Breast epithelium (tissue), 4 donors: ENCODE data around the gene HLA-F. TPM values are rescaled to one million over a fixed set of nuclear protein-coding genes. Genes with fewer than 3 reads are reported as not detected.
A peak's percentile ranks its signal among the peaks of the same experiment; 100 is the strongest.

Experiments used
- DNase-seq, 2 donors: peaks; one replicate each; pipeline ENCODE4 v3.0.0-alpha.2; 2019; ENCODE audit warnings: low spot score in 2 of 2
- H3K27ac ChIP-seq, 2 donors: fragments of 200-600 bp; sonication (generic) in 1 of 2; one replicate each; pipeline ENCODE4 v1.5.1; 2016 to 2019; ENCODE audit warnings: mild to moderate bottlenecking in 1 of 2
- H3K27me3 ChIP-seq, 2 donors: fragments of 200-600 bp; sonication (generic) in 1 of 2; one replicate each; pipeline versions ENCODE4 v1.5.1 to v1.6.0; 2017 to 2019; ENCODE audit warnings: control low read depth in 1 of 2, mild to moderate bottlenecking in 1 of 2
- H3K36me3 ChIP-seq: fragments of 200-600 bp; one replicate; pipeline ENCODE4 v1.5.1; 2019
- H3K4me1 ChIP-seq, 2 donors: fragments of 200-600 bp; sonication (generic); one replicate each; pipeline ENCODE4 v1.5.1; 2016 to 2019; ENCODE audit warnings: control low read depth in 1 of 2
- H3K4me3 ChIP-seq, 3 donors: fragments of 200-600 bp; sonication (generic); 1 replicate in 2 of 3; 2 replicates in 1 of 3; pipeline ENCODE4 v1.5.1; 2016 to 2019; ENCODE audit warnings: mild to moderate bottlenecking in 3 of 3, moderate library complexity in 2 of 3
- H3K9me3 ChIP-seq, 2 donors: fragments of 200-600 bp; sonication (generic) in 1 of 2; one replicate each; pipeline ENCODE4 v1.5.1; 2016 to 2019; ENCODE audit warnings: control low read depth in 1 of 2
- POLR2A ChIP-seq: fragments of 450-650 bp; IDR thresholded peaks from one replicate; pipeline ENCODE4 v1.6.1; 2016; ENCODE audit warnings: antibody characterized with exemption, mild to moderate bottlenecking, moderate library complexity
- POLR2AphosphoS5 ChIP-seq, 3 donors: sonication (generic); formaldehyde crosslinking; IDR thresholded peaks; one replicate each; pipeline ENCODE4 v1.6.1; 2017; ENCODE audit warnings: antibody characterized with exemption in 3 of 3
- intact Hi-C: fragments of 100-400 bp; cut with DNase I; formaldehyde crosslinking; loops from one replicate; pipeline ENCODE4 v1.15.1; 2023; ENCODE audit warnings: low total_unique reads
- total RNA-seq, 3 donors: library from RNA; depleted of rRNA; stranded (reverse); fragments of >200 nt; gene quantifications; one replicate each; pipeline ENCODE4 v1.1.0, GENCODE V29; 2016
- TF ChIP-seq, protein P1 (sequence below), 3 donors: fragments of 450-650 bp; IDR thresholded peaks; one replicate each; pipeline ENCODE4 v1.5.1; 2016 to 2017; ENCODE audit warnings: antibody characterized with exemption in 3 of 3, mild to moderate bottlenecking in 3 of 3, moderate library complexity in 3 of 3

Gene HLA-F
- total RNA-seq, 3 donors from 2014 or later, result 58.6 to 93.7 (median 64.1) TPM

DNA sequence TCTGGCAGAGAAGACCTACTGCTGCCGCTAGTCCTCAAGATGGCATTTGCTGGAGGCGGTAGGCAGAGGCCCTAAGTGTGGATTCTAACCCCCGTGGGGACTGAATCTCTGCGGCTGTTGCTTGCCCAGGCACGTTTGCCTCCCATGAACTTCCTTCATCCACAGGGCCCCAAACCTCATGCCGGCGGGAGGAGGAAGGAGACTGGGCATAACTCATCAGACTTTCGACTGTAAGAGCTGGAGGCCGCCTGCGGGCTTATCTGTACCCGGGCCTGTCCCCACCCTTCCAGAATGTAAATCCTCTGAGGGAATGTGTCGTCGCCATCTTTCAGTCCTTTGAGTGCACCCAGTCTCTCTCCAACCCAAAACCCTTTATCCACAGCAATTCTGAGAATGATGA is 43.3 kb upstream of the HLA-F start:
- Histone ChIP-seq H3K4me1 (no peaks in the 10 kb centered on the region), H3K9me3 (no peaks in the 10 kb centered on the region), H3K36me3 (no peaks in the 10 kb centered on the region), H3K27me3 (no peaks in the 10 kb centered on the region), H3K27ac (peak overlapping the region in 1 of 2 donors; percentile 69), H3K4me3 (peak overlapping the region in 1 of 3 donors; percentile 54)
- no peak for TF ChIP-seq POLR2AphosphoS5 (IDR thresholded peaks at IDR 0.05)
- no peak for TF ChIP-seq POLR2A
- TF ChIP-seq, protein P1, sequence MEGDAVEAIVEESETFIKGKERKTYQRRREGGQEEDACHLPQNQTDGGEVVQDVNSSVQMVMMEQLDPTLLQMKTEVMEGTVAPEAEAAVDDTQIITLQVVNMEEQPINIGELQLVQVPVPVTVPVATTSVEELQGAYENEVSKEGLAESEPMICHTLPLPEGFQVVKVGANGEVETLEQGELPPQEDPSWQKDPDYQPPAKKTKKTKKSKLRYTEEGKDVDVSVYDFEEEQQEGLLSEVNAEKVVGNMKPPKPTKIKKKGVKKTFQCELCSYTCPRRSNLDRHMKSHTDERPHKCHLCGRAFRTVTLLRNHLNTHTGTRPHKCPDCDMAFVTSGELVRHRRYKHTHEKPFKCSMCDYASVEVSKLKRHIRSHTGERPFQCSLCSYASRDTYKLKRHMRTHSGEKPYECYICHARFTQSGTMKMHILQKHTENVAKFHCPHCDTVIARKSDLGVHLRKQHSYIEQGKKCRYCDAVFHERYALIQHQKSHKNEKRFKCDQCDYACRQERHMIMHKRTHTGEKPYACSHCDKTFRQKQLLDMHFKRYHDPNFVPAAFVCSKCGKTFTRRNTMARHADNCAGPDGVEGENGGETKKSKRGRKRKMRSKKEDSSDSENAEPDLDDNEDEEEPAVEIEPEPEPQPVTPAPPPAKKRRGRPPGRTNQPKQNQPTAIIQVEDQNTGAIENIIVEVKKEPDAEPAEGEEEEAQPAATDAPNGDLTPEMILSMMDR (IDR thresholded peaks at IDR 0.05), result no peak
- DNase-seq, result no peak
- intact Hi-C loops, result no loop called here

DNA sequence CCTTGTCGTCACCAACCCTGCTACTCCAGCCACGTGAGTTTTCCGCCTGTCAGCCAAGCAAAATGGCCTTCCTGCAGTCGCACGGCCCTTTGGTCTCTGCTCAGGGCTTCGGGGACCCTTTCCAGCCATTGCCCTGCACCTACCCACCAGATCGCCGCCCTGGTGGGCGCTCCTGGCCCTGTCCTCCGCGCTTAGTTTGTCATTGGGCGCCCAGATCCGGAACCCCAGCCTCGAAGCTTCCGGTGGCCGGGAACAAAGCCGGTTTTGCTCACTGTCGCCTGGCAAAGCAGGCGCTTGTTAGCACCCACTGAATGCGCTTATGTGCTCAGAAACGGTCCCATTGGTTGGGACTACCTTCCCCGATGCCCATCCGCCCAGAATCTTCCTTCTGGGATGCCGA is 42.8 kb upstream of the HLA-F start:
- TF ChIP-seq, protein P1 (IDR thresholded peaks at IDR 0.05), result no peak
- TF ChIP-seq POLR2AphosphoS5 (IDR thresholded peaks at IDR 0.05) (no peak), POLR2A (no peak)
- no peaks in the 10 kb centered on the region for H3K4me1 ChIP-seq
- H3K36me3 ChIP-seq, result no peaks in the 10 kb centered on the region
- peak overlapping the region in 1 of 3 donors; percentile 54 for H3K4me3 ChIP-seq
- no peaks in the 10 kb centered on the region for H3K27me3 ChIP-seq
- H3K9me3 ChIP-seq, result no peaks in the 10 kb centered on the region
- H3K27ac ChIP-seq, result peak overlapping the region in 1 of 2 donors; percentile 69
- intact Hi-C loops, result no loop called here
- DNase-seq, result no peak

DNA sequence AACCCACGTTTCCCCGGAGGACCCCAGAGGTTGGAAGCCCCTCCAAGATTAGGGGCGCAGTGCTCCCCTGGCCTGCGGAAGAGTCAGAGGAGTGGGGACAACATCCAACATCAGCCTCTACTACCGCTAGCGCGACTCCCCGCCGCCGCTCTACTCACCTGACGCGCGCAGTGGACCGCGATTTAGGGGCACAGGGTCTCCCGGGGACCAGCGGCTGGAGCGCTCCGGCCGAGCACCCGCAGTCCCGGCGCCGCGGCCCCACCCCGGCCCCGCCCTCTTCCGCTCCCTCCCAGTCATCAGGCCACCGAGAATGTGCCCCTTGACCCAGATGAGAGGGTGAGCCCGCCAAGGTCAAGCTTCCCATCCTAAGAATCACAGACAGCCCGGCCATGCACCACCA is 42.3 kb upstream of the HLA-F start, which contains the start of gene ZFP57:
Gene ZFP57, minus strand, starts transcription at position 249 of the 400 bp plus-strand sequence. CDS start 4,149 bp downstream, outside the sequence.
- Histone ChIP-seq H3K9me3 (no peaks in the 10 kb centered on the region), H3K27ac (peak within 1 kb of the TSS in 1 of 2 donors; percentile 69), H3K27me3 (no peaks in the 10 kb centered on the region), H3K4me1 (no peaks in the 10 kb centered on the region), H3K4me3 (peak within 1 kb of the TSS in 1 of 3 donors; percentile 54), H3K36me3 (no peaks in the 10 kb centered on the region)
- no peak for DNase-seq
- TF ChIP-seq, protein P1 (IDR thresholded peaks at IDR 0.05), result no peak
- TF ChIP-seq POLR2A (no peak), POLR2AphosphoS5 (IDR thresholded peaks at IDR 0.05) (no peak)
- intact Hi-C loops, result no loop called here

DNA sequence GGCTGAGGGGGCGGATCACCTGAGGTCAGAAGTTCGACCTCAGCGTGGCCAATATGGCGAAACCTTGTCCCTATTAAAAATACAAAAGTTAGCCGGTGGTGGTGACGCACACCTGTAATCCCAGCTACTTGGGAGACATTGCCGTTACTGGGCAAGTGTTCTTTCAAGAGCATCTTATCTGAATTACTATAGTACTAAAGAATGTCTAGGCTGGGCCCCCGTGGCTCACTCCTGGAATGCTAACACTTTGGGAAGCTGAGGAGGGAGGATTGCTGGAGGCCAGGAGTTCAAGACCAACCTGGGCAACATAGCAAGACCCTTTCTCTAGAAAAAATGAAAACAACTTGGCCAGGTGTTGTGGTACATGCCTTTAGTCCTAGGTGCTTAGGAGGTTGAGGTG is 41.4 kb upstream of the HLA-F start:
- intact Hi-C loops, result no loop called here
- Histone ChIP-seq H3K27me3 (no peaks in the 10 kb centered on the region), H3K36me3 (no peaks in the 10 kb centered on the region), H3K27ac (no peak overlapping the region), H3K9me3 (no peaks in the 10 kb centered on the region), H3K4me3 (no peak overlapping the region), H3K4me1 (no peaks in the 10 kb centered on the region)
- TF ChIP-seq POLR2AphosphoS5 (IDR thresholded peaks at IDR 0.05) (no peak), POLR2A (no peak)
- TF ChIP-seq, protein P1 (IDR thresholded peaks at IDR 0.05), result no peak
- no peak for DNase-seq

DNA sequence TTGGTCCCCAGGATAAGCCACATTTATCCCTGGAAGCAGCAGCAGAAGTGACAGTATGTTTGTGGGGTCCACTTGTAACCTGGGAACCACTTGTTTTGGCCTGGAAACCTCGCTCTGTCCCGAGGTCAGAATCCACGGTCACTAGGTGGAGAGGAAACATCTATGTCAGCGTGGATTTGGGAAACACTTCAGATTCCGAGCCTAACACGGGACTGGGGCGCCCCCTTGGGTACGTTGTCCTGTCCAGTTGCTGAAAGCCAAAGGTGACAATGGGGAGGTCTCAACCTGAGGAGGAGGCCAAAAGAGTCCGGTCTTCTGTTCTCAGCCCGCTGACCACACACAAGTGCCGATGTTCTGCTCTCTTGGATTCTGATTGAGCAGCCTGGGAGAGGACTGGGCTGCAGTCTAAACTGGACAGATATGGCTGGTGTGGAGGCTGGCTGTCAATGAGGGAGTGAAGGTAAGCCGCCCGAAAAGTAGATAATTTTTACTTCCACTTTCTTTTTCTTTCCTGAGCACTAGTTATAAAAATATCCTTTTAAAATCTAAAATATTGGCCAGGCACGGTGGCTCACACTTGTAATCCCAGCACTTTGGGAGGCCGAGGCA is 37.4 kb upstream of the HLA-F start:
- Histone ChIP-seq H3K27me3 (no peaks in the 10 kb centered on the region), H3K36me3 (no peaks in the 10 kb centered on the region)

More for the DNA sequence above, 37.4 kb upstream of the HLA-F start:
- Histone ChIP-seq H3K9me3 (no peaks in the 10 kb centered on the region), H3K4me1 (no peaks in the 10 kb centered on the region), H3K4me3 (no peak overlapping the region), H3K27ac (no peak overlapping the region)
- no peak for TF ChIP-seq POLR2AphosphoS5 (IDR thresholded peaks at IDR 0.05)
- TF ChIP-seq, protein P1 (IDR thresholded peaks at IDR 0.05), result no peak
- no peak for TF ChIP-seq POLR2A
- intact Hi-C loops, result no loop called here
- DNase-seq, result no peak
